ENCODE data around the gene BAZ2A.
A peak's percentile ranks its signal among the peaks of the same experiment; 100 is the strongest.
"Not testable (repeated sequence)": the region's sequence is repeated elsewhere in the genome, so short reads cannot be mapped to it uniquely, and the experiment has no call there.

BAZ2A gene

DNA sequence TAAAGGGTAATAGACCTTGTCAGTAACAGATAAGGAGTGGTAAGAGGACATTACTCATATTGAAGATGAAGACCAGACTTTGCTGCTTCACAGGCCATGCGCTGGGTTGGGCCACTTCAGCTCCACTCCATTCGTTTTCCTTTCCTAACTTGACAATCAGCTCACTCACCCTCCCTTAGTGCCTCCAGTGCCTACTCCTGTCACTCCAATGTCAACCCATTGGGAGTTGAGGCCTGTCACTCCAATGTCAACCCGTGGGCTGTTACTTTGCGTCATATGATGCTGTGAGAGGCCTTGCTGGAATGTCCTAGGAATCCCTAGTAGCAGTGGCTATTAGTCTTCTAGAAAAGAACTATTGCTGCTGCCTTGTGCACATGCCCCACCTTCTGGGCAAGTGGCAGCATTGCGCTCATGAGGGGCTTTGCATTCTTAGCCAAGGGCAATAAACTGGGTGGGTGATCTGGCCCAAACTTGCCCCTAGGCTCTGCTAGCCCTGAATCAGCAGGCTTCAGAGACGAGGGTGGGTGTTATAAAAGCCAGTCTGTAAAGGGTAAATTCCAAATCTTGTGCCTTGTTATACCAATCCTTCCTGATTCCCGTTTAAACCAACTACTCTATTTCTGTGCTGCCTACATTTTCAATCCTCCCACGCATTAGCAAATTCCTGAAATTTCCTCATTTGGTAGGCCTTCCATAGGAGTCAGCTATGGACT is 36.1 kb downstream of the BAZ2A start:
- DNase-seq: peak; percentile 64

DNA sequence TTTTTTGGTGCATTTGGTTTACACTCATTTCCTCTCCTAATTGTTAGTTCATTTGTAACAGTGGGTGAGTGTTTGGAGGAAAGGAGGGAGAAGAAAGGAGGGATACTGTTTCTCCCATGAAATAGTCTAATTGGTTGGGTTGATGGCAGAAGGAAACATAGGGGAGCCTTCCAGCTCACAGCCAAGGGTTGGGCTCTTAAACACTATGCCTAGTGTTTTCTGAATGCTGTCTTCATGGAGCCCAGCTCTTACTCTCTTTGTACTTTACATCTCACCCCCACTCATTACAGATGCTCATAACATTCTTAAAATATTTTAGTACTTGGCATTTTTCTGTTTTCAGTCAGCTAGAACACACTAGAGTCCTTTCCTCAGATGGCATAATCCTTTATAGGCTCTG is 38.2 kb downstream of the BAZ2A start:
- no peak for DNase-seq

DNA sequence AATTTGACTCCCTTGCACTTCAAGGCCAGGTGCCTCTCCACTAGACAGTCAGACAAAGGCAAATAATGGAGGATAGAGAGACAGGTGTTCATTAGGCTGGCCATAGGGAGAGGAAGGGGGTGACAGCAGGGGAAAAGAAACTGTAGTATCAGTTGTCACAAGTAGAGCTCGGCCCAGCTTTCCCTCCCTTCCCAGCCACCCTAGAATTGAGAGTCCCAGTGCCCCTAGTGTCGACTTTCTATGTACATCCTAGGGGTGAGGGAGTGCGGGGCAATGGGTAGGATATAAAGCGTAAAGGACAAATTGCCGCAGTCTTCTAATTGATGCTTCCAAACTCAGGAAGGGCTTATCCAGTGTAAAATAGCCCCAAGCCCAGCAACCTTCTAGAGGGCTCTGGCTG is 39.0 kb downstream of the BAZ2A start:
- no peak for DNase-seq

DNA sequence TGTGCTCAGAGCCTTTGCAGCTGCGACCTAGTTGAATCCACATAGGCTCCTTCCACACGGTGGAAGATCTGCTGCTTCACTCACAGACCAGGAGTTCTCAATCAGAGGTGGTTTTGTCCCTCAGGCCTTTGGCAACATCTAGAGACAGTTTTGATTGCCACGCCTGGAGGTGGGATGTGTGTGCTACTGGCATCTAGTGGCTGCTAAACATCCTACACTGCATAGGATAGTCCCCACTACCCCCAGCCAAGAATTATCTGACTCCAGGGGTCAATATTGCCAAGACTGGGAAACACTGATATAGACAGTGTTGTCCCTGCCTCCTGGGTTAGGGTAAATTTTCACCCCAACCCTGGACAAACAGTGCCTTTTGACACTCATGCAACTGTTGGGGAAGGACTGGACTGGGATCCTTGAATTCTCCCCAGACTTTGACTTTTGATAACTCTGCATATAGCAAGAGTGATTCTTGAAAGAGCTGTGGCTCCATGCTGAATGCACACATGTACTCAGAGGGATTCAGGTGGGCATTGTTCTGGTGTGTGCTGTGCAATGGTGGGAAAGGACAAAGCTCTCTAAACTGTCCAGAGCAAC is 39.8 kb downstream of the BAZ2A start:
- no peak for DNase-seq

DNA sequence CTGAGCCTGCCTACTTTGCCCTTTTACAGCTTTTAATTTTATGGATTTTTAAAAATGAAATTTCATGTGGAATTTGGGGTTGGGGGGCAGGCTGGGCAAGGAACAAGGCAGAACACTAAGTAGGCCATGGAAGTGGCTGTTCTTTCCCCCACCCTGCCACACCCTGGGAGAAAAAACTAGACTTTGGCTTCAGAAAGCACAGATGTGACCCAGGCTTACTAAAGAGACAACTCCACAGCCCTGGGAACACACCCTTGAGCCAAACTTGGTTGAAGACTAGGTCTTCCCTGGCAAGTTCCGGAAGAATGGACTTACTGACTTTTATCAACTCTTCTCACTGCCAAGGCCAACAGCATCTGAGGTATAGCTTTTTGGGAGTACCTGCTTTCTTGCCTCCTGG is 40.3 kb downstream of the BAZ2A start:
- DNase-seq: no peak

DNA sequence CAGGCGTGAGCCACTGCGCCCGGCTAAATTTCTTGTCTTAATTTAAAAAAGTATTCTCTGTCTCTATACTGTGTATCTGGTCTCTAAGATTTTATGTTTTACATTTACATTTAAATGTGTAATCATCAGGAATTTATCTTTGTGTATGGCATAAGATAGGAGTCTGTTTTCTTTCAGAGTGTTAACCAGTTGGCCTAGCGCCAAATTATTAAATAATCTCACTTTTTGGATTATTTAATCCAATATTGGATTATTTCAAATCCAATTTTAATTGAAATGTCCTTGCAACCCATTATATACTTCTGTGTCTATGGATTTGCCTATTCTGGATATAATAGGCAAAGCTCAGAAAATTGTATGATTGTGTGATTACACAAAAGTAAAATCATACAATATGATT is 45.0 kb downstream of the BAZ2A start:
- DNase-seq: no peak

DNA sequence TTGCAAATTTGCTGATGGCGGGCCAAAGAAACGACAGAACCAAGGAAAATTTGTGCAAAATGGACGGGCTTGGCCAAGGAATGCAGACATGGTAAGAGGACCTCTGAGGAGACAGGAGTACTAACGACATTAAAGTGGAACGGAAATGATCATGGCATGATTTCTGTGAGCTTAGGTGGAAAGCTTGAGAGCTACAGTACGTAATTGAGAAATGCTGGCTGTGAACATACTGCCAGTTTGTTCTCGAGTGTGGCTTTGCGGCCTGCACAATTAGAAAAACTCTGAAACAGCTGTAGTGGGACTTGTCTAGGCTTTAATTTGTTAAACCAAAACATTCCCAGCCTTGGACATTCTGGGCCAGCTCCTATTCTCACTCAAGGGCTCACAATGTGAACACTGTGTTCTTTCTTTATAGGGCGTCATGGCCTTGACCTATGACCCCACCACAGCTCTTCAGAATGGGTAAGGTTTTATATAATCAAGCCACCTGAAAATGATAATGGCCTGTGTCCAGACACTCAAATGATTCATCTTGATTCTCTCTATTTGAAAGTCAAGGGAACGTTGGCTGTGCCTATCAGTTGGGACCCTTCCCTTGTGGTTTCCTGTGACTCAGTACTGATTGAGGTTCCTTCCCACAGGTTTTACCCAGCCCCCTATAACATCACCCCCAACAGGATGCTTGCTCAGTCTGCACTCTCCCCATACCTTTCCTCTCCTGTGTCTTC is 48.5 kb downstream of the BAZ2A start:
- DNase-seq: peak; percentile 5

DNA sequence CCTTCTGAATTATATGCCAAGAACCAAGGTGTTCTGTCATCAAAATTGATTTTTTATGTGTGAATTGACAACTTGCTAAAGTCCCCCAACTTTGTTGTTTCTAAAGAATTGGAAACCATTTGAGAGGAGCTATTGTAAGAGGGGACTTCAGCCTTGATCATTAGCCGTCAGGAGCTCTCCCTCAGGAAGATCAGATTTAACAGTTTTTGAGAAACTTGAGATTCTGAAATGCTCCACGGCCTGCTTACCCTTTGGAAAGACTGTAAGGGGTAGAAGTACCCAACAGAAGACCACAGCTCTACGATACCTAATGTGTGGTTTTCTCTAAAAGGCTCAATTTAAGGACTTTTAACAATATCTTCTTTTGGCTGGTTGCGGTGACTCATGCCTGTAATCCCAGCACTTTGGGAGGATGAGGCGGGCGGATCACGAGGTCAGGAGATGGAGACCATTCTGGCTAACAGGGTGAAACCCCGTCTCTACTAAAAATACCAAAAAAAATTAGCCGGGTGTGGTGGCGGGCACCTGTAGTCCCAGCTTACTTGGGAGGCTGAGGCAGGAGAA is 51.1 kb downstream of the BAZ2A start:
- no peak for DNase-seq

DNA sequence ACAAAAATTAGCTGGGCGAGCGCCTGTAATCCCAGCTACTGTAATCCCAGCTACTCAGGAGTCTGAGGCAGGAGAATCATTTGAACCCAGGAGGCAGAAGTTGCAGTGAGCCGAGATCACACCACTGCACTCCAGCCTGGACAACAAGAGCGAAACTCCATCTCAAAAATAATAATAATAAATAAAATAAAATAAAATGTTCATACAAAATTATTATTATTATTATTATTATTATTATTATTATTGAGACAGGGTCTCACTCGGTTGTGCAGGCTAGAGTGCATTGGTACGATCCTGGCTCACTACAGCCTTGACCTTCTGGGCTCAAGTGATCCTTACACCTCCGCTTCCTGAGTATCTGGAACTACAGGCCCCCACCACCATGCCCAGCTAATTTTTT is 52.9 kb downstream of the BAZ2A start:
- DNase-seq: not testable (repeated sequence)

DNA sequence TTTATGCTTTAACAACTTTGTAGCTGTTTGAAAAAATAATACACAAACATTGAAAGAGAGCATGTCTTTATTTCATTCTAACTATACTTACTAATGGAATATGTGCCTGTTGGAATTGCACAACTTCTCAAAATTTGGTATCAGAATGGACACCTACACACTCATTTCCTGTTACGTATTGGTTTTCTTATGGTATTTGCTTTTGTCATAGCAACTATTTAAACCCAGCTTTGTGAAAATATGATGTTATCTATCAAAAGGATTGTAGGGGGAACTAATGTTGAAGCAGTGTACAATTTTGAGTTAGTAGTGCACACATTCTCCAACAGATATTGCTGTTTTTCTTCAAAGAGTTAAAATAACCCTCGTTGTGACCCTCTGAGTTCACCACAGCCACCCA is 55.9 kb downstream of the BAZ2A start:
- DNase-seq: no peak

DNA sequence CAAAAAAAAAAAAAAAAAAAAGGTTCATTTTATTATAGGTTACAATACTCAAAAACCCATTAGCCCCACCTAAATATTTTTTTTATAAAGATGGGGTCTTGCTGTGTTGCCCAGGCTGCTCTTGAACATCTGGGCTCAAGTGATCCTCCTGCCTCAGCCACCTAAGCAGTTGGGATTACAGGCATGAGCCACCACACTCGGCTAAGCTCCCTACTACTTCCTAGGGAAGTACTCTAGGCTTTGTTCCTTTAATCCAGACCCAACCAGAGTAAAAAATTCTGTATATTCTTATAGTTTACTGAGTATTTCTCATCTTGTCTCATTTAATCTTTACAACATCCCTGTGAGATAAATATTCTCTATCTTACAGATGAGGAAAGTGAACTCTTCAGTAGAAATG is 57.8 kb downstream of the BAZ2A start:
- DNase-seq: no peak

DNA sequence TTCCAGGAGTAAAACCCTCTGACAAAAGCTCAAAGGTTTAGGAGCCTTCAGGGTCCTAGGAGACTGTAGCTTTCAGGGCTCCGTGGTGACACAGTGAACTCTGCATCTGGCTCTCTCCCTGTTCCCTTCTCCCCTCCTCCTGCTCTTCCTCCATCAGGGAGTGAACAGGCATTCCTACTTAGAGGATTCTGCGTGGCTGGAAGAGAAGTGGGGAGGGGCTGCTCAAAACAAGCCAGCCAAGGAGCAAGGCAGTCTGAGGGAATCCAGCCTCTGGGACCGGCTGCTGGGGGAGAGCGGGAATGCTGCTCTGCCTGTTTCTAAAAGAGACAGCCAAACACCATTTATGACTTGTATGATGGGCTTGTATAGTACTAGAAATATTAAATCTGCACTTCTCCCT is 59.0 kb downstream of the BAZ2A start:
- no peak for DNase-seq

DNA sequence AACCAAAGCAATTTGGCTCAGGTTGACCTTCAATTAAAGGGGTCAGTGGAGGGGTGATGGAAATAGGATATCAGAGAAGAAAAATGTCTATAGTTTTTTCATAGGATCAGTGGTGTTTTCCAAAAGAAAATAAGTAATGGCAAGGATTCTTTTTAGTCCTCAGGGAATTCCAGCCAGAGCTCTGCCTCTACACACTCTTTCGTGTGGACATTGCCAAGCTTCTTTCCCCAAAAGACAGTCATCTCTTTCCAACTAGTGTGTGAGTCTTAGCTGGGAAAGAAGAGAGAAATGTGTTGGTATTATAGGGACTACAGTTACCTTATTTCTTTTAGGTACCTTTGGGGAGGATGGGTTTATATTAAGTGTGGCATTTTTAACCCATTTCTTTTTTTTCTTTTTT is 62.0 kb downstream of the BAZ2A start:
- no peak for DNase-seq

DNA sequence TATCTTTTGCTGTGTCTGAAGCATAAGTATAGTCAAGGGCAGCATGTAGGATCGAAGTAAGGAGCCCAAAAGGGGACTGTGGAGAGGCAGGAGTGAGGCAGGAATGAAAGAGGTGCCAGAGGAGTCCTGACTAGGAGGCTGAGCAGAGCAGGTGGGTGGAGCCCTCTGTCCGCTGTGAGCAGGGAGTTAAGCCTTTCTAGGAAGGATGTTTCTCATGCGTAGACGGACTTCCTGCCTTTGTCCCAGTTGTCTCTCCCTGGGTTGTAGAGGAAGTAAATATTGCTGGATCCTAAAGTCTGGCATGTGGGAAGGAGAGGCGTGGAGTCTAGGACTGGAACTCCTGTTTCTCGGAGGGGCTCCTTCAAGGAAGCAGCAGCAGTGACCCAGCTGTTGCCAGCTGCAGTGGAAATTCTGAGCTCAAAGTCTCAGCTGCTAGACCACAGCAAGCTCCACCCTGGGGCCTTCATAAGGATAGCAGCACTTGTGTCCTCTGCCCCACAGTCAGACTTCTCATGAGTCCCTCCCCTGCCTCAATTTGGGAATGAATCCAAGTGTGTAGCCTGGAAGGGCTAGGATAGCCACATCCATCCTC is 64.5 kb downstream of the BAZ2A start:
- peak; percentile 15 for DNase-seq

DNA sequence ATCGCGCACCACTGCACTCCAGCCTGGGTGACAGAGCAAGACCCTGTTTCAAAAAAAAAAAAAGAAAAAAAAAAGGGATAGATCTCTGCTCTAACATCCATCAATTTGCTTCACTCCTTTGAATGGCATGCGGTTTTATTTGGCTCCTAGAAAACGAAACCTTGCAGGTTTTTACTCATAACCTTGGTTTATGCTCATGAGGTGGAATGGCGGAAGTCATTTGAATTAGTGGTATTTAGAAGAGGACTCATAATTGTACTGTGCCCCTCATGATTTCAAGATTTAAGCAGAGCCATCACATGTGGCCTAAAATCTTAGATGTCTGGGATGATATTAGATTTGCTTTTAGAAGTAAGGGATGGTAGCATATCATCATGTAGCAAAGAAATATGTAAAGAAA is 79.1 kb downstream of the BAZ2A start:
- DNase-seq: no peak

DNA sequence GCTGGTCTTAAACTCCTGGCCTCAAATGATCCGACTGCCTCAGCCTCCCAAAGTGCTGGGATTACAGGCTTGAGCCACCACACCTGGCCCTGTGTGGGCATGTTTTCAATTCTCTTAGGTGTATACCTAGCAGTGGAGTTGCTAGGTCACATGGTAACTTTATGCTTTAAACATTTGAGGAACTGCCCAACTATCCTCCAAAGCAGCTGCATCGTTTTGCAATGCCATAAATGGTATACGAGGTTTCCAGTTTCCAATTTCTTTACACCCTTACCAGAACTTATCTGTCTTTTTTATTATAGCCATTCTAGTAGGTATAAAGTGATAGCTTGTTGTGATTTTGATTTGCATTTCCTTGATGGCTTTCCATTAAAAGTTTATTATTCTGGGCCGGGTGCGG is 83.4 kb downstream of the BAZ2A start:
- no peak for DNase-seq

Measured in activated naive CD4-positive, alpha-beta T cell treated with Interleukin-2 at 50 U/mL for 16 hours (primary cell).